ENCODE results near the gene ZNF774. TPM values are rescaled to one million over a fixed set of nuclear protein-coding genes. Genes with fewer than 3 reads are reported as not detected.

ZNF774 gene
- total and polyA plus RNA-seq, 2 of the 8 experiments (the other 6 are each of a cell fraction or from before 2014, with no cell fraction given), result 0.82 to 2.6 TPM

DNA sequence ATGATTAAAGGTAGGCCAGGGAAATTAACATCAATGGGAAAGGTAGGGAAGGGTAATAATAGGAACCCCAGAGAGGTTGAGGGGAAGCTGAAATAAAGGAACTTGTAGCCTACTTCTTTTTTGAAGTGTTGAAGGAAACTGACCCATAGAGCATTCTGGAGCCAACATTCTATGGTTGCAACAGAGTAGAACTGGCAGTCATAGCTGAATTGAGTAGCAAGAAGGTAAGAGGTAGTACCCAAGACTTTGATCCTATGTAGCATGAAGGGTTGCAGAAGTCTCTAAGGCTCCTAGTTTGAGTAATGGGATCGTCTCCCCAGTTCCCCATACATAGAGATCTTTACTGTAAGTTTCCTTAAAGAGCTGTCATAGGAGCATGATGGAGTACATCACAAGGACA is 7.4 kb upstream of the ZNF774 start (continued):
- no peak for TF ChIP-seq CTBP2 (IDR thresholded peaks at IDR 0.05; ENCODE audit: borderline replicate concordance, insufficient read depth, insufficient read length, low read length)
- no peak for TF ChIP-seq RAD21 (IDR thresholded peaks at IDR 0.05 in 1 of 2, conservative IDR thresholded peaks at IDR 0.05 in 1 of 2; ENCODE audit: low read depth in 2 of 2, low read length in 2 of 2)
- TF ChIP-seq SP1 (IDR thresholded peaks at IDR 0.05; ENCODE audit: low read depth, low read length), result no peak
- no peak for TF ChIP-seq NANOG (IDR thresholded peaks at IDR 0.05; ENCODE audit: insufficient read depth, low read depth, low read length, poor library complexity, severe bottlenecking)
- no peak for TF ChIP-seq HDAC2 (IDR thresholded peaks at IDR 0.05; ENCODE audit: borderline replicate concordance in 1 of 2, low read depth in 2 of 2, low read length in 2 of 2)
- TF ChIP-seq, protein P1, sequence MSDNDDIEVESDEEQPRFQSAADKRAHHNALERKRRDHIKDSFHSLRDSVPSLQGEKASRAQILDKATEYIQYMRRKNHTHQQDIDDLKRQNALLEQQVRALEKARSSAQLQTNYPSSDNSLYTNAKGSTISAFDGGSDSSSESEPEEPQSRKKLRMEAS (IDR thresholded peaks at IDR 0.05), result no peak
- TF ChIP-seq TBP (IDR thresholded peaks at IDR 0.05; ENCODE audit: low read depth, low read length), result no peak
- TF ChIP-seq POU5F1 (IDR thresholded peaks at IDR 0.05; ENCODE audit: low read depth, low read length), result no peak

Data from H1 (cell line).